Activated CD8-positive, alpha-beta memory T cell treated with anti-CD3 and anti-CD28 coated beads, Interleukin-2, amount 10 ng/mL, durations not matched to agents 7 days and 5 days (primary cell): Measurements from ENCODE around the gene CCT5. TPM values are rescaled to one million over a fixed set of nuclear protein-coding genes. Genes with fewer than 3 reads are reported as not detected.

Experiments used
- ATAC-seq: fragments of 150-1000 bp; cut with Tn5 transposase; one replicate; pipeline ENCODE4 v1.10.0; 2021; ENCODE audit warnings: moderate library complexity
- CTCF ChIA-PET: fragments of 350-600 bp; sonication (Branson Sonifier 250); formaldehyde crosslinking; loops from one replicate; lab custom pipeline; 2021; ENCODE audit warnings: antibody characterized with exemption; lab: Charles Lee
- DNase-seq: peaks from one replicate; pipeline ENCODE4 v3.0.0-alpha.2; 2020
- H3K27ac Mint-ChIP-seq: one replicate; pipeline ENCODE4 v1.8.0; 2021; ENCODE audit warnings: mild to moderate bottlenecking, mixed read lengths
- H3K27me3 Mint-ChIP-seq: one replicate; pipeline ENCODE4 v1.8.0; 2021; ENCODE audit warnings: mixed read lengths
- H3K36me3 Mint-ChIP-seq: one replicate; pipeline ENCODE4 v1.8.0; 2021; ENCODE audit warnings: mild to moderate bottlenecking, mixed read lengths
- H3K4me1 Mint-ChIP-seq: one replicate; pipeline ENCODE4 v1.8.0; 2021; ENCODE audit warnings: mixed read lengths
- H3K4me3 Mint-ChIP-seq: one replicate; pipeline ENCODE4 v1.8.0; 2021; ENCODE audit warnings: mild to moderate bottlenecking, moderate library complexity, mixed read lengths
- H3K9me3 Mint-ChIP-seq: one replicate; pipeline ENCODE4 v1.8.0; 2022; ENCODE audit warnings: low read depth, mixed read lengths
- total RNA-seq, 2 experiments: library from RNA; stranded (reverse); gene quantifications; one replicate each; pipeline ENCODE4 v1.2.3, GENCODE V29; 2021

CCT5 gene
- total RNA-seq, 2 experiments from 2014 or later = 270 to 342 TPM

DNA sequence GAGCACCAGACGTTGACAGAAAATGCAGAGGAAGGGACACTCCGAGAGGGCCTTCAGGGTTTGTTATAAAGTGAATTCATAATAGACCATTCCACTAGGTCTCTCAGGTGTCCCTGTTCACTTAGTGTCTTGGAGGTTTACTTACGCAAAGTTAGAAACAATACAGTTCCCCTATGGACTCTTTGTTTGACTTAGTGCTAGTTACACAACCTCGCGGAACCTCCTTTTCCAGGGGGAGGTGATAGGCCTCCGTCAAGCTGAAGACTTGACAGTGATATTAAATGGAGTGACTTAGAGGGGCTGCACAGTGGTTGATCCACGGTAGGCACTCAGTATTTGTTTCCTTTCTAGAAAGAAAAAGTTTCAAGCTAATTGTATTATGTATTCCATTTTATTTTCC is 1.3 kb downstream of the CCT5 start:
- Mint-ChIP-seq H3K36me3 (peaks cover 38% of the 10 kb centered on the region), H3K4me3 (peak overlapping the region; percentile 94), H3K27ac (peak overlapping the region; percentile 87), H3K9me3 (no peaks in the 10 kb centered on the region), H3K27me3 (no peaks in the 10 kb centered on the region), H3K4me1 (peaks cover 66% of the 10 kb centered on the region)
- ATAC-seq (no peak), DNase-seq (no peak)
- CTCF ChIA-PET = interaction anchor here (1.1 to 2.1 kb wide), 4 partner anchors 27 to 113 kb away, joined by 3 to 5 read pairs (median 4); partner anchors contain the start of gene MARCHF6

DNA sequence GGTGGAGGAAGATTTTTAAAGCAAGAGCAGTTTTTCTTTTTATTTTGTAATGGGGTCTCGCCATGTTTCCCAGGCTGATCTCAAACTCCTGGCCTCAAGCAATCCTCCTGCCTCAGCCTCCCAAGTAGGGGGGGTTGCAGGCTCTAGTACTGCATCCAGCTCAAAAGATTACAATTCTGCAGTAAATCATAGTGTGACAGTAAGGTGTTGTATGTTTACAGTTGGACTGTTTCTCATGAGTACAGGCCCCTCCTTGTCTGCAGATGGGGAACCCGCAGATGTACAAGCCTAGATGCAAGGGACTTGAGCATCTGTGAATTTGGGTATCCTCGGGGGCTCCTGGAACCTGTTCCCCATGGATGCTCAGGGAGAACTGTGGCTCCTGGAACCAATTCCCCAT is 3.3 kb downstream of the CCT5 start:
- ATAC-seq (no peak), DNase-seq (no peak)
- Mint-ChIP-seq H3K27me3 (no peaks in the 10 kb centered on the region), H3K9me3 (no peaks in the 10 kb centered on the region), H3K27ac (no peak overlapping the region), H3K4me1 (peaks cover 64% of the 10 kb centered on the region), H3K36me3 (peaks cover 55% of the 10 kb centered on the region), H3K4me3 (no peak overlapping the region)
- CTCF ChIA-PET = interaction anchor here (1.8 kb wide), 1 partner anchor 374 kb away, joined by 4 read pairs; no protein-coding TSS in a partner anchor

DNA sequence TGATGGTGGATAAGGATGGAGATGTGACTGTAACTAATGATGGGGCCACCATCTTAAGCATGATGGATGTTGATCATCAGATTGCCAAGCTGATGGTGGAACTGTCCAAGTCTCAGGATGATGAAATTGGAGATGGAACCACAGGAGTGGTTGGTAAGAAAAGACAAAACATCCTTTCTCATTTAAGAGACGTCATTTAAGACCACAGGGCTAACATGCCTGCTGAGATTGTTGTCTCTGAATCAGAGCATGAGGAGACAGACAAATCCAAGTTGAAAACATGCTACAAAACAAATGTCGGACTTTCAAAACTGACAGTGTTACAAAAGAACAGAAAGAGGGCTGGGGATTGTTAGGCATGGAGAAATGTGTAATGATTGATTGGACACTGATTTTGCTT is 4.6 kb downstream of the CCT5 start:
- H3K36me3 Mint-ChIP-seq = peaks cover 66% of the 10 kb centered on the region
- H3K4me3 Mint-ChIP-seq = no peak overlapping the region
- CTCF ChIA-PET = interaction anchor here (1.2 kb wide), 1 partner anchor 110 kb away, joined by 3 read pairs; no protein-coding TSS in a partner anchor
- DNase-seq (no peak), ATAC-seq (no peak)
- no peaks in the 10 kb centered on the region for H3K27me3 Mint-ChIP-seq
- H3K4me1 Mint-ChIP-seq = peaks cover 60% of the 10 kb centered on the region
- H3K27ac Mint-ChIP-seq = peak overlapping the region; percentile 55
- no peaks in the 10 kb centered on the region for H3K9me3 Mint-ChIP-seq

DNA sequence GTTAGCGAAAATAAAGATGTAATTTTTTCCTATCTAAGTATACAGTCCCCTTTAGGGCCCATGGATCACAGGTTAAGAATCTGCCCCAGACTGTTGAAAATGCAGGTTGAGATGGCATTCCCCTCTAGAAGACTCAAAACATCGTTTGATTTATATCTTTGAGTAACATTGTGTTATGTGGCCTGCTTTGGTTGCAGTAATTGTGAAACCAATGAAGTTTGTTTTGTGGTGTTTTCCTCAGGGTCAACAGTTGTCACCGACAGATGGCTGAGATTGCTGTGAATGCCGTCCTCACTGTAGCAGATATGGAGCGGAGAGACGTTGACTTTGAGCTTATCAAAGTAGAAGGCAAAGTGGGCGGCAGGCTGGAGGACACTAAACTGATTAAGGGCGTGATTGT is 7.8 kb downstream of the CCT5 start:
- Mint-ChIP-seq H3K36me3 (peaks cover 78% of the 10 kb centered on the region), H3K4me3 (no peak overlapping the region), H3K9me3 (no peaks in the 10 kb centered on the region), H3K4me1 (peaks cover 44% of the 10 kb centered on the region), H3K27ac (peak overlapping the region; percentile 53), H3K27me3 (no peaks in the 10 kb centered on the region)
- DNase-seq = no peak
- ATAC-seq = no peak
- CTCF ChIA-PET = no interaction called here

DNA sequence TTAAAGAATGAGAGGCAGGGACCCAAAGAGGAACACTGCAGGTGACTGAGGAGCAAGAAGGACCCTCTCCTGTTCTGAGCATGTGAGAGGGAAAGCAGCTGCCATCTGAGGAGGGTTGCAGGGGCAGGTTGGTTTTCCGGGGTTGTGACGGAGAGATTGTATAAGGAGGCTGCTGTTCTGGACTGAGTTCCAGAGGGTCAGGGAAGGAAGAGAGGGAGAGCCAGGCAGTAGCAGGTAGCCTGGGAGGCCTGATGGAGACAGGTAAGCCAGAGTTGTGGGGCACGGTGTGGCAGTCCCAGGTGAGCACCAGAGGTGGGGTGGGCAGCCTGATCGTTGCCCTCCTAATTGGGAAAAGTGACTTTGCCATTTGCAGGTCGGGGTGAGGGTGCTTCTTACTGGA is 9.8 kb downstream of the CCT5 start:
- DNase-seq = no peak
- no peak for ATAC-seq
- Mint-ChIP-seq H3K27me3 (no peaks in the 10 kb centered on the region), H3K9me3 (no peaks in the 10 kb centered on the region), H3K27ac (no peak overlapping the region), H3K4me3 (no peak overlapping the region), H3K36me3 (peaks cover 82% of the 10 kb centered on the region), H3K4me1 (peaks cover 26% of the 10 kb centered on the region)
- CTCF ChIA-PET = no interaction called here

DNA sequence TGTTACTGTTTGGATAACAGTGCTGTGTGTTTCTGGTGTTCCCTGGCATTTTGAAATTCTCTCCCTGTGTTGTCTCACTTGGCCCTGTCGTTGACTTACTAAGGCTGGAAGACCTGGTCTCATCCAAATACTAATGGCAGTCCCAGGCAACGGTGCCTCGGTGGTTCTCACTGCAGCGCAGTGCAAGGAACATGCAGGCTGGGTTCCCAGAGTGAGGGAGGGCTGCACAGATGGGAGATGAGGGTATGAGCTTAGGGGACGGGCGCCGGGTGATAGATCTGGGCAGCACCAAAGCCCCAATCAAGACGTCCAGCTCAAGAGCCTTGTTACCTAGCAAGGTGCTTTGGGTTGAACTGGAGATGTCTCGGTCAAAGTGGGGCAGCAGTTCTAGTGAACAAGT is 11.0 kb downstream of the CCT5 start:
- CTCF ChIA-PET = no interaction called here
- Mint-ChIP-seq H3K36me3 (peaks cover 84% of the 10 kb centered on the region), H3K9me3 (no peaks in the 10 kb centered on the region), H3K4me3 (no peak overlapping the region), H3K27me3 (no peaks in the 10 kb centered on the region), H3K4me1 (peaks cover 16% of the 10 kb centered on the region), H3K27ac (no peak overlapping the region)
- ATAC-seq (no peak), DNase-seq (no peak)

- Mint-ChIP-seq H3K27ac (no peak overlapping the region), H3K36me3 (peaks cover 78% of the 10 kb centered on the region), H3K4me1 (peaks cover 7% of the 10 kb centered on the region), H3K9me3 (no peaks in the 10 kb centered on the region), H3K4me3 (no peak overlapping the region), H3K27me3 (no peaks in the 10 kb centered on the region)
- DNase-seq (no peak), ATAC-seq (no peak)
- CTCF ChIA-PET = interaction anchor here (1.1 kb wide), 1 partner anchor 91 kb away, joined by 3 read pairs; the partner anchor contains the start of gene MARCHF6
Measured at GRCh38 chr5:10262121-10262774, 12.2 kb downstream of the CCT5 start.

DNA sequence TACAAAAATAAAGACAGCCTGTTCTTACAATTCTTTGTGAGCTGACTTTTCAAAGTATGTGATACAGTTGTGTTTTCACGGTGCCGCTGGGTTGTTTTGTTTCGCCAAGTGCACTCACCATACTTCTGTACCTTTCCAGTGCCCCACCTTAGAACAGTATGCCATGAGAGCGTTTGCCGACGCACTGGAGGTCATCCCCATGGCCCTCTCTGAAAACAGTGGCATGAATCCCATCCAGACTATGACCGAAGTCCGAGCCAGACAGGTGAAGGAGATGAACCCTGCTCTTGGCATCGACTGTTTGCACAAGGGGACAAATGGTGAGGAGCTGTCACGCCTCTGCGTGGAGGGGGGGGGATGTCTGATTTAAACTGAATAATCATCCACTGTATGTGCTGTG is 12.9 kb downstream of the CCT5 start:
- Mint-ChIP-seq H3K9me3 (no peaks in the 10 kb centered on the region), H3K4me1 (peaks cover 5% of the 10 kb centered on the region), H3K4me3 (no peak overlapping the region), H3K36me3 (peaks cover 71% of the 10 kb centered on the region), H3K27me3 (no peaks in the 10 kb centered on the region), H3K27ac (no peak overlapping the region)
- ATAC-seq (no peak), DNase-seq (no peak)
- CTCF ChIA-PET = interaction anchor here (1.1 to 1.5 kb wide), 2 partner anchors 21 to 90 kb away, joined by 3 to 6 read pairs; partner anchors contain the start of gene MARCHF6

DNA sequence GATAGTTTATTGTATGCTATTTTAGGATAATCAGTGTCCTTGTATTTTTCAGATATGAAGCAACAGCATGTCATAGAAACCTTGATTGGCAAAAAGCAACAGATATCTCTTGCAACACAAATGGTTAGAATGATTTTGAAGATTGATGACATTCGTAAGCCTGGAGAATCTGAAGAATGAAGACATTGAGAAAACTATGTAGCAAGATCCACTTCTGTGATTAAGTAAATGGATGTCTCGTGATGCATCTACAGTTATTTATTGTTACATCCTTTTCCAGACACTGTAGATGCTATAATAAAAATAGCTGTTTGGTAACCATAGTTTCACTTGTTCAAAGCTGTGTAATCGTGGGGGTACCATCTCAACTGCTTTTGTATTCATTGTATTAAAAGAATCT is 14.5 kb downstream of the CCT5 start:
- Mint-ChIP-seq H3K4me1 (peaks cover 4% of the 10 kb centered on the region), H3K27me3 (no peaks in the 10 kb centered on the region), H3K36me3 (peaks cover 57% of the 10 kb centered on the region), H3K9me3 (no peaks in the 10 kb centered on the region), H3K4me3 (no peak overlapping the region), H3K27ac (no peak overlapping the region)
- DNase-seq = no peak
- ATAC-seq = no peak
- CTCF ChIA-PET = interaction anchor here (1.0 to 1.5 kb wide), 3 partner anchors 19 to 363 kb away, joined by 3 to 6 read pairs (median 6); no protein-coding TSS in a partner anchor

DNA sequence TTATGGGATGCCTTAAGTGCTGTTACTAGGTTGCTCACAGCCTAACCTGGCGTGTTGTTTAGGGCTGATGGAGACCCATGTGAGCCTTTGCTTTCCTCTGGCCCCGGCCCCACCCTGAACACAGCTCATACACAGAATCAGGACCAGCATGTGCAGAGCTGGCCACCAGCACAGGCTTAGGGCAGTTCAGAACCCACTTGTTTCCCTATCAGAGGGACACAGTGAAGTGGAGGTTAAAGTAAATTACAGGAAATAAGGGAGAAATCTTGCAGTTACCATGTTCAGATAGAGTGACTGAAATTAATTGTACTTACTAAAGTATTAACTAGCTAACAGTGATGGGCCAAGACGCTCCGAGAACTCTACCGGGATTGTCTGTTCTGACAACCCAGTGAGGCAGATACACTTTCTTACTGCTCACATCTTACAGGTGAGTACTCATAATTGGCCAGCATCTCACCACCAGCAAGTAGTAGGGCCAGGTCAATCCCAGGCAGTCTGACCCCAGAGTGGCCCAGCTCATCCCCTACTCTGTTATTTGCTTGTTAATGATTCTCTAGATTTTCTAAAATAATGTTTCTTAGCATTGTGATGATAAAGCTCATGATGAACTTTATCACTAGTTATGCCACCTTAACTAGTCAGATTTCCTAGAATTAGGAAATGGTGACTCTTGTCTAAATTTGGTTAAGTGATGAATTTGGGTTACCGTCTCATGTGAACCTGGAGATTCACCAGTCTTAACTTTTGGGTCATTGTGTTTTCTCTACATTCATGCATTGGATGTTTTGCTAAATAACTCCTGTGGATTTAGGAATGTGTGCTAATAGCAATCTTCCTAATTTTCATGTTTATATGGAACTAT is 15.4 kb downstream of the CCT5 start:
- Mint-ChIP-seq H3K27ac (no peak overlapping the region), H3K4me1 (peaks cover 3% of the 10 kb centered on the region), H3K9me3 (no peaks in the 10 kb centered on the region), H3K36me3 (peaks cover 48% of the 10 kb centered on the region), H3K27me3 (peaks cover 2% of the 10 kb centered on the region), H3K4me3 (no peak overlapping the region)
- ATAC-seq (no peak), DNase-seq (no peak)
- CTCF ChIA-PET = interaction anchor here (1.0 to 1.4 kb wide), 2 partner anchors 19 to 362 kb away, joined by 3 to 6 read pairs; no protein-coding TSS in a partner anchor

- CTCF ChIA-PET = interaction anchor here (1.4 kb wide), 1 partner anchor 18 kb away, joined by 6 read pairs; no protein-coding TSS in a partner anchor
- Mint-ChIP-seq H3K4me3 (no peak overlapping the region), H3K27ac (no peak overlapping the region), H3K36me3 (peaks cover 41% of the 10 kb centered on the region), H3K27me3 (peaks cover 8% of the 10 kb centered on the region), H3K4me1 (peaks cover 8% of the 10 kb centered on the region), H3K9me3 (no peaks in the 10 kb centered on the region)
- ATAC-seq (no peak), DNase-seq (no peak)
Measured at GRCh38 chr5:10266137-10266536, 16.1 kb downstream of the CCT5 start.

GRCh38 chr5:10266839-10267238 is 16.8 kb downstream of the CCT5 start:
- CTCF ChIA-PET = no interaction called here
- Mint-ChIP-seq H3K4me3 (no peak overlapping the region), H3K27me3 (peaks cover 15% of the 10 kb centered on the region), H3K4me1 (peaks cover 11% of the 10 kb centered on the region), H3K9me3 (no peaks in the 10 kb centered on the region), H3K27ac (no peak overlapping the region), H3K36me3 (peaks cover 38% of the 10 kb centered on the region)
- DNase-seq = no peak
- no peak for ATAC-seq

GRCh38 chr5:10268100-10268499 is 18.0 kb downstream of the CCT5 start:
- no peak overlapping the region for H3K4me3 Mint-ChIP-seq
- no peak overlapping the region for H3K27ac Mint-ChIP-seq
- peaks cover 15% of the 10 kb centered on the region for H3K27me3 Mint-ChIP-seq
- no peaks in the 10 kb centered on the region for H3K9me3 Mint-ChIP-seq
- CTCF ChIA-PET = no interaction called here
- peaks cover 29% of the 10 kb centered on the region for H3K36me3 Mint-ChIP-seq
- peaks cover 14% of the 10 kb centered on the region for H3K4me1 Mint-ChIP-seq
- no peak for ATAC-seq
- no peak for DNase-seq
